GM12872 (cell line): ENCODE measurements around the gene RPL36A.

Experiments
- TF ChIP-seq, protein P1 (sequence below): IDR thresholded peaks from 3 replicates; pipeline ENCODE4 v1.5.1; 2011; ENCODE audit warnings: low read depth, mild to moderate bottlenecking, low read length, moderate library complexity; ENCODE audit not compliant: insufficient read depth

RPL36A gene

GRCh38 chrX:101417981-101418841 is 27.4 kb downstream of the RPL36A start:
- TF ChIP-seq, protein P1, sequence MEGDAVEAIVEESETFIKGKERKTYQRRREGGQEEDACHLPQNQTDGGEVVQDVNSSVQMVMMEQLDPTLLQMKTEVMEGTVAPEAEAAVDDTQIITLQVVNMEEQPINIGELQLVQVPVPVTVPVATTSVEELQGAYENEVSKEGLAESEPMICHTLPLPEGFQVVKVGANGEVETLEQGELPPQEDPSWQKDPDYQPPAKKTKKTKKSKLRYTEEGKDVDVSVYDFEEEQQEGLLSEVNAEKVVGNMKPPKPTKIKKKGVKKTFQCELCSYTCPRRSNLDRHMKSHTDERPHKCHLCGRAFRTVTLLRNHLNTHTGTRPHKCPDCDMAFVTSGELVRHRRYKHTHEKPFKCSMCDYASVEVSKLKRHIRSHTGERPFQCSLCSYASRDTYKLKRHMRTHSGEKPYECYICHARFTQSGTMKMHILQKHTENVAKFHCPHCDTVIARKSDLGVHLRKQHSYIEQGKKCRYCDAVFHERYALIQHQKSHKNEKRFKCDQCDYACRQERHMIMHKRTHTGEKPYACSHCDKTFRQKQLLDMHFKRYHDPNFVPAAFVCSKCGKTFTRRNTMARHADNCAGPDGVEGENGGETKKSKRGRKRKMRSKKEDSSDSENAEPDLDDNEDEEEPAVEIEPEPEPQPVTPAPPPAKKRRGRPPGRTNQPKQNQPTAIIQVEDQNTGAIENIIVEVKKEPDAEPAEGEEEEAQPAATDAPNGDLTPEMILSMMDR = no peak

DNA sequence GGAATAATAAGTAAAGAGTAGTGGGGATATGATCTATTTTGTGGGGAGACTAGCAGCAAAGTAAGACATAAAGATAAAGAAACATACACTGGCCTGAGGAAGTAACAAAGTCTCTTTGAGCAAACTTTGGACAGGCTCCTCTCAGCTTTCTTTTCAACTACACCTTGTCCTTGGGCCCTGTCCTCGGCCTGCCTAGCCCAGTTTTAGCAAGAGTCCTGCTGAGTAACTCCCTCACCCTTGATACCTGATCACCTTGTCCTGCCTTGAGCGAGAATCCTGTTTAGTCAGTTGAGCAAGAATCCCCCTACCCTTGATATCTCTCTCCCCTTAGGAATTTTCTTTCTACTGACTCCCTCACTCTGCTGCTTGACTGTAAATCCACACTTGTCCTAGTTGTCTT is 28.7 kb downstream of the RPL36A start:
- TF ChIP-seq, protein P1 = no peak

GRCh38 chrX:101427954-101428353 is 37.1 kb downstream of the RPL36A start:
- TF ChIP-seq, protein P1 = no peak

GRCh38 chrX:101429934-101430333 is 39.1 kb downstream of the RPL36A start:
- TF ChIP-seq, protein P1 = no peak

DNA sequence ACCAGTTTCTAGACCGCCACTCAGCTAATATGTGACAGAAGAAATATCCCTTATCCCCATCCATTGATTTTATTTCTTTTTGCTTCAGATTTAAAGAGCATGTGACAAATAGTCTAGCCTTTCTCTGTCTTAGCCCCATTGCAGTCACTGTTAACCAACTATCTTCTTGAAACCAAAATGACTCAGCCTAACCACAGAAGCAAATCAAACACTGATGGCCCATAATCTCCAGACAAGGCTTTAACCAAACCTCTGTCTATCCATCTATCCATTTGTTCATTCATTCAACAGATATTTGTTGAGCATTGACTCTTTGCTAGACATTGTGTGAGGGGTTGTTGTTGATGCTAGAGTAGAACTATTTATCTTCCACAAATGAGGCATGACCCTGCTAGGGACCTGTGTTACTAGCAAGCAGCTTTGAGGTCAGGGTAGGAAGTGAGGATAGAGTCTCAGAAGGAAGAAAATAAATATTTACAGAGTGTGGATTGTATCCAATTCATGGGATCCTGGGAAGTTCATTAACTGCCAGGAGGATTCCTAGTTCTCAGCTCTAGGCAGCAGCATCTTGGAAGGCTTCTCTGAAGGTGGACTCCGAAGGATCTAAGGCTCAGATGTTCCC is 39.8 kb downstream of the RPL36A start:
- TF ChIP-seq, protein P1 = no peak

- TF ChIP-seq, protein P1 = no peak
Measured at GRCh38 chrX:101442085-101442484, 51.3 kb downstream of the RPL36A start.
